ENCODE measurements around the gene LRG1.

LRG1 gene

DNA sequence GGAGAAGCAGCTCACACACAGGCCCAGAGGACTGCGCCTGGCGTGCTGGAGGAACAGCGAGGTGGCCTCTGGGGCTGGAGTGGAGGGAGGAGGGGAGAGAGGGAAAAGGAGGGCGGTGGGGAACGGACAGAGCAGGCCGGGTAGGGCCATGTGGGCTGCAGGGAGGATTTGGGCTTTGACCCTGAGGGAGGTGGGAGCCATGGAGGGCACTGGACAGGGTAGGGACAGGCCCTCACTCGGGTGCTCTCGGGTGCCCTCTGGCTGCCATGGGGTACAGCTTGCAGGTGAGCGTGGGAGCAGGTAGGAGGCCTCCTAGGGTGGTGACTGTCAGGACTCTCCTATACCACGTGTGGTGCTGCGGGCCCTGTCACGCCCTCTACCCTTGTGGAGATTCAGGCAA lies 44.4 kb downstream of the LRG1 start:
- no peak for DNase-seq (ENCODE audit: low read depth, low spot score)

DNA sequence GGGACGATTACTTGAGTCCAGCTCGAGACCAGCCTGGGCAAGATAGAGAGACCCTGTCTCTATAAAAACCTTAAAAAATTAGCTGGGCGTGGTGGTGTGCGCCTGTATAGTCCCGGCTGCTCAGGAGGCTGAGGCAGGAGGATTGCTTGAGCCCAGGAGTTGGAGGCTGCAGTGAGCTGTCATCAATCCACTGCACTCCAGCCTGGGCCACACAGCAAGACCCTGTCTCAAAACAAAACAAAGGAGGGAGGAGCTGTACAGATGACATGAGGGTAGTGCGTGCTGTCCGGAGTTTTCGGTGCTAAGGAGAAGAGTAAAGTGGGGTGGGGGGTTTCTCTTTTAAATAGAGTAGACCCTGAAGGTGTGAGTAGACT lies 45.2 kb downstream of the LRG1 start:
- DNase-seq (ENCODE audit: low read depth, low spot score): no peak

- no peak for DNase-seq (ENCODE audit: low read depth, low spot score)
Measured at GRCh38 chr19:4493929-4494690, 45.7 kb downstream of the LRG1 start.

DNA sequence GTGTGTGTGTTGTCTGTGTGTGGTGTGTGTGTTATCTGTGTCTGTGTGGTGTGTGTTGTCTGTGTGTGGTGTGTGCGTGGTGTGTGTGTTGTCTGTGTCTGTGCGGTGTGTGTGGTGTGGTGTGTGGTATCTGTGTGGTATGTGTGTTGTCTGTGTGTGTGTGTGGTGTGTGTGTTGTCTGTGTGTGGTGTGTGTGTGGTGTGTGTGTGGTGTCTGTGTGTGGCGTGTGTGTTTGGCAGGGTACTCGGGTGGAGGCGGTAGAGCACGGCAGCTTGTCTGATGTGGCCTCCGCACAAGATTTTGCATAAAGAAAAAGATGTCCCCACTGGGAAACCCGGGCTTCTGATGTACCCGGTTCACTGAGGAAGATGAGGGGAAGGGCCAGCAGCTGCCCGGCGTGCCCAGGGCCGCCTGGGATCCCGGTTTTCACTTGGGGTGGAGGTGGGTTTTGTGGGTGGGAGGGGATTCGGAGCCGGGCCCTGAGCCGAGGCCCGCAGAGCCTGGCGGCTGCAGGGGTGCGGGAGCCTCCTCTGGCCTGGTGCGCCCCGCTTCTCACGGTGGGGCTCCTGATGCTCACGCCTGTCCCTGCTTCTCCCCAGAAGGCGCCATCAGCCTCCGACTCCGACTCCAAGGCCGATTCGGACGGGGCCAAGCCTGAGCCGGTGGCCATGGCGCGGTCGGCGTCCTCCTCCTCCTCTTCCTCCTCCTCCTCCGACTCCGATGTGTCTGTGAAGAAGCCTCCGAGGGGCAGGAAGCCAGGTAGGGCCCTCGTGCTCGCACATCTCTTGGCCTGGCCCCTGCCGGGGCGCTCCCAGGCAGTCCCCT lies 46.5 kb downstream of the LRG1 start:
- DNase-seq (ENCODE audit: low read depth, low spot score): no peak

GRCh38 chr19:4492337-4493103 lies 47.3 kb downstream of the LRG1 start:
- no peak for DNase-seq (ENCODE audit: low read depth, low spot score)

GRCh38 chr19:4491446-4491845 lies 48.4 kb downstream of the LRG1 start:
- no peak for DNase-seq (ENCODE audit: low read depth, low spot score)

DNA sequence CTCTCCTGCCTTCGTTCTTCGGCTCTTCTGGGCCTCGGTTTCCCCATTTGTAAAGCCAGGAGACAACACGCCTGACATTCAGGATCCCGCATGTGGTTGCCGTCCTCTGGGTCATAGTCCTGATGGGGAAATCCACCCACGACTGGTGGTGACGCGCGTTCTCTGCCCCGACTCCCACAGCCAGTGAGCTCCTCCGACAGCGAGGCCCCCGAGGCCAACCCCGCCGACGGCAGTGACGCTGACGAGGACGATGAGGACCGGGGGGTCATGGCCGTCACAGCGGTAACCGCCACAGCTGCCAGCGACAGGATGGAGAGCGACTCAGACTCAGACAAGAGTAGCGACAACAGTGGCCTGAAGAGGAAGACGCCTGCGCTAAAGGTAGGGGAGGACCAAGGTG lies 51.3 kb downstream of the LRG1 start:
- no peak for DNase-seq (ENCODE audit: low read depth, low spot score)

DNA sequence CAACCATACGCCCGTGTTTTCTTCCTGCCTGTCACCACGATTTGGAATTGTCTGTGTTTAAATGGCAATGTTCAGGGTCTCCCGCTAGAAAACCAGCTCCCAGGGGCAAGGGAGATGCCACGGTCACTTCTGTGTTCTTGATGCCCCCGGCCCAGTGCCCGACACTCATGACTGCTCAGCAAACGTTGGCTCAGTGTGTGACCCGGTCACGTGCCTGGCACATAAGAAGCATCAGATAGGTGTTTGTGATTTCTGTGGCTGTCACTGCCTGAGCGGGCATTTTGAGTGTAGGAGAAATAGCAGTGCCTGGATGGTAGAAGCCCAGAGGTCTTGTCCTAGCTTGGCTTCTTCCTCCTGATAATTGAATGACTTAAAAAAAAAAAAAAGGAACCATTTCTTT lies 52.3 kb downstream of the LRG1 start:
- DNase-seq (ENCODE audit: low read depth, low spot score): no peak

All from smooth muscle cell of the brain vasculature (primary cell).